RWPE2 (cell line): ENCODE data around the gene GALR3.
A peak's percentile ranks its signal among the peaks of the same experiment; 100 is the strongest.

Experiments
- ATAC-seq: fragments of 200-7000 bp; cut with Tn5 transposase; 3 replicates; pipeline ENCODE4 v1.9.1; 2021; ENCODE audit warnings: low read depth
- DNase-seq: peaks from one replicate; pipeline ENCODE4 v3.0.0-alpha.2; 2020; ENCODE audit warnings: low spot score
- H3K27ac ChIP-seq: fragments of 450-650 bp; 2 replicates; pipeline ENCODE4 v1.5.1; 2017; ENCODE audit warnings: mild to moderate bottlenecking; ENCODE audit not compliant: poor library complexity, severe bottlenecking
- H3K27me3 ChIP-seq: fragments of 250-450 bp; sonication (Bioruptor Pico); 2 replicates; pipeline ENCODE4 v1.5.1; 2021; ENCODE audit warnings: mild to moderate bottlenecking, moderate library complexity; ENCODE audit not compliant: insufficient read depth, poor library complexity, severe bottlenecking
- H3K36me3 ChIP-seq: fragments of 250-450 bp; sonication (Bioruptor Pico); 2 replicates; pipeline ENCODE4 v1.5.1; 2020; ENCODE audit warnings: low read depth, mild to moderate bottlenecking, moderate library complexity
- H3K4me1 ChIP-seq: fragments of 250-450 bp; sonication (Bioruptor Pico); 2 replicates; pipeline ENCODE4 v1.5.1; 2021; ENCODE audit warnings: mild to moderate bottlenecking, moderate library complexity; ENCODE audit not compliant: insufficient read depth, poor library complexity, severe bottlenecking
- H3K4me3 ChIP-seq: fragments of 250-450 bp; sonication (Bioruptor Pico); 2 replicates; pipeline ENCODE4 v1.5.1; 2021; ENCODE audit warnings: mild to moderate bottlenecking, moderate library complexity; ENCODE audit not compliant: severe bottlenecking
- H3K9me3 ChIP-seq: fragments of 250-450 bp; sonication (Bioruptor Pico); 2 replicates; pipeline ENCODE4 v1.5.1; 2021; ENCODE audit warnings: mild to moderate bottlenecking, moderate library complexity; ENCODE audit not compliant: severe bottlenecking
- CTCF ChIP-seq: fragments of 450-650 bp; IDR thresholded peaks from one replicate; pipeline ENCODE4 v1.5.1; 2017; ENCODE audit warnings: mild to moderate bottlenecking, moderate library complexity; ENCODE audit not compliant: poor library complexity, severe bottlenecking

GALR3 gene

GRCh38 chr22:37817705-37818408 is 5.3 kb upstream of the GALR3 start:
- Histone ChIP-seq H3K27ac (no peak overlapping the region), H3K36me3 (no peaks in the 10 kb centered on the region), H3K4me1 (no peaks in the 10 kb centered on the region), H3K9me3 (no peaks in the 10 kb centered on the region), H3K4me3 (no peak overlapping the region), H3K27me3 (peaks cover 22% of the 10 kb centered on the region)
- ATAC-seq: peak; percentile 80
- peak; percentile 96 for TF ChIP-seq CTCF
- no peak for DNase-seq

DNA sequence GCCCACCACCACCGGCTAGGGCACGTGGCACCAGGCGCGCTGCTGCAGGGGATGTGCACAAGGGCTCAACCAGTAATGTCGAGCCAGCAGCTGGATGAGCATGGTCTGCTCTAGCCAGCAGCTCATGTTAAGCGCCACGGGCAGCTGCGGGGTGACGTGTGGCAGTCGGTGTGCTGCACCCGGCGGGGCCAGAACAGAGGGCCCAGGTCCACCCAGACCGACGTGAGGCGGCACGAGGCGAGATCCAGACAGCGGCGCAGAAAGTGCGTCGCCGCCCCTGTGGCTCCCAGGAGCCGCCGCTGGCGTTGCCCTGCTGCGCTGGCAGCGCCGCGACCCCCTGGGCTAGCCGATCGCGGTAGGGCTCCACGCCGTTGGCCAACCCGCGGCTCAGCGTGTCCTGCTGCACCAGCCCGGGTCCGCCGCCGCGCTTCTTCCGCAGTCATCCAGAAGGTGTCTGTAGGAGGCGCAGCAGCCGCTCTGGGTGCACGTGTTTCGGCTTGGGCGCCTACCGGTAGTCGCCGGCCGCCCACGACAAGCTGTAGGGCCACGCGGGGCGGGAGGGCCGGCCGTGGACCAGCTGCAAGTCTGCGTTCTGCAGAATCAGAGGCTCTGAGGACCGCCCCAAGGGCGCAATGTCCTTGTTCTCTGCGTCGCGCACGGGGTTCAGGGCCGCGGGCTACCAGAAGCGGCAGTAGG is 4.6 kb upstream of the GALR3 start:
- Histone ChIP-seq H3K4me1 (no peaks in the 10 kb centered on the region), H3K27ac (no peak overlapping the region), H3K4me3 (no peak overlapping the region), H3K27me3 (peaks cover 26% of the 10 kb centered on the region), H3K9me3 (no peaks in the 10 kb centered on the region), H3K36me3 (no peaks in the 10 kb centered on the region)
- ATAC-seq (peak; percentile 20), DNase-seq (no peak)
- no peak for TF ChIP-seq CTCF

DNA sequence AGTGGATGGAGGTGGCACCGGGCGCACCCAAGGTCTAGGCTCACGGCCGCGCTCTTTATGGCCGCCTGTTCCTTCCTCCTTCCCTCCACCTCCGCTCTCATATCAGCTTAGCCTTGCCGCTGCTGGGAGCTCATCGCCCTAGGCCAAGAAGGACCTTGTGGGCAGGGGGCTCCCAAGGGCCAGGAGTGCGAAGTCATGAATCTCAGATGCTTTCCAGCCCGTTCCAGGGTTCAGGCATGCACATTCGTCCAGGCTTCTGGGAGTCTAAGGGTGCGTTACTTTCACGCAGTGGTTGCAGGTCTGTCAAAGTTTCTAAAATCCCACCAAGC is 4.1 kb upstream of the GALR3 start:
- H3K36me3 ChIP-seq: no peaks in the 10 kb centered on the region
- ATAC-seq: no peak
- H3K27ac ChIP-seq: no peak overlapping the region
- H3K4me3 ChIP-seq: no peak overlapping the region
- no peaks in the 10 kb centered on the region for H3K4me1 ChIP-seq
- H3K9me3 ChIP-seq: no peaks in the 10 kb centered on the region
- no peak for DNase-seq
- H3K27me3 ChIP-seq: peaks cover 30% of the 10 kb centered on the region
- TF ChIP-seq CTCF: no peak

- ATAC-seq: no peak
- Histone ChIP-seq H3K9me3 (no peaks in the 10 kb centered on the region), H3K27ac (no peak overlapping the region), H3K4me3 (no peak overlapping the region), H3K27me3 (peaks cover 34% of the 10 kb centered on the region), H3K36me3 (no peaks in the 10 kb centered on the region), H3K4me1 (no peaks in the 10 kb centered on the region)
- DNase-seq: no peak
- no peak for TF ChIP-seq CTCF
Measured at GRCh38 chr22:37820350-37820749, 2.8 kb upstream of the GALR3 start.
